Measurements from ENCODE around the gene NIPAL4.

- TF ChIP-seq, protein P1, sequence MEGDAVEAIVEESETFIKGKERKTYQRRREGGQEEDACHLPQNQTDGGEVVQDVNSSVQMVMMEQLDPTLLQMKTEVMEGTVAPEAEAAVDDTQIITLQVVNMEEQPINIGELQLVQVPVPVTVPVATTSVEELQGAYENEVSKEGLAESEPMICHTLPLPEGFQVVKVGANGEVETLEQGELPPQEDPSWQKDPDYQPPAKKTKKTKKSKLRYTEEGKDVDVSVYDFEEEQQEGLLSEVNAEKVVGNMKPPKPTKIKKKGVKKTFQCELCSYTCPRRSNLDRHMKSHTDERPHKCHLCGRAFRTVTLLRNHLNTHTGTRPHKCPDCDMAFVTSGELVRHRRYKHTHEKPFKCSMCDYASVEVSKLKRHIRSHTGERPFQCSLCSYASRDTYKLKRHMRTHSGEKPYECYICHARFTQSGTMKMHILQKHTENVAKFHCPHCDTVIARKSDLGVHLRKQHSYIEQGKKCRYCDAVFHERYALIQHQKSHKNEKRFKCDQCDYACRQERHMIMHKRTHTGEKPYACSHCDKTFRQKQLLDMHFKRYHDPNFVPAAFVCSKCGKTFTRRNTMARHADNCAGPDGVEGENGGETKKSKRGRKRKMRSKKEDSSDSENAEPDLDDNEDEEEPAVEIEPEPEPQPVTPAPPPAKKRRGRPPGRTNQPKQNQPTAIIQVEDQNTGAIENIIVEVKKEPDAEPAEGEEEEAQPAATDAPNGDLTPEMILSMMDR (IDR thresholded peaks at IDR 0.05 in 4 of 5, conservative IDR thresholded peaks at IDR 0.05 in 1 of 5) = no peak
- no peak for TF ChIP-seq POLR2A (IDR thresholded peaks at IDR 0.05)
Measured at GRCh38 chr5:157484768-157485167, 24.8 kb downstream of the NIPAL4 start.
